Measurements from ENCODE around the gene PRAMEF4. TPM values are rescaled to one million over a fixed set of nuclear protein-coding genes. Genes with fewer than 3 reads are reported as not detected.
"Not testable (repeated sequence)": the region's sequence is repeated elsewhere in the genome, so short reads cannot be mapped to it uniquely, and the experiment has no call there.

The PRAMEF4 gene
- total and polyA plus RNA-seq, 7 donors: not detected

GRCh38 chr1:12851779-12852178, 34.2 kb downstream of the PRAMEF4 start:
- DNase-seq (no peak), ATAC-seq (no peak)
- WGBS, 3 donors: 58 to 64% (median 62%) methylated on average over 4 of the region's 4 CpGs
- Histone ChIP-seq H3K36me3 (ENCODE audit: insufficient read depth in 1 of 2, low read depth in 1 of 2) (no peaks in the 10 kb centered on the region), H3K27ac (no peak overlapping the region), H3K4me3 (no peak overlapping the region), H3K4me1 (no peaks in the 10 kb centered on the region), H3K27me3 (ENCODE audit: insufficient read depth in 3 of 3, low read length in 2 of 3) (no peaks in the 10 kb centered on the region), H3K9me3 (no peaks in the 10 kb centered on the region)
- TF ChIP-seq, protein P1, sequence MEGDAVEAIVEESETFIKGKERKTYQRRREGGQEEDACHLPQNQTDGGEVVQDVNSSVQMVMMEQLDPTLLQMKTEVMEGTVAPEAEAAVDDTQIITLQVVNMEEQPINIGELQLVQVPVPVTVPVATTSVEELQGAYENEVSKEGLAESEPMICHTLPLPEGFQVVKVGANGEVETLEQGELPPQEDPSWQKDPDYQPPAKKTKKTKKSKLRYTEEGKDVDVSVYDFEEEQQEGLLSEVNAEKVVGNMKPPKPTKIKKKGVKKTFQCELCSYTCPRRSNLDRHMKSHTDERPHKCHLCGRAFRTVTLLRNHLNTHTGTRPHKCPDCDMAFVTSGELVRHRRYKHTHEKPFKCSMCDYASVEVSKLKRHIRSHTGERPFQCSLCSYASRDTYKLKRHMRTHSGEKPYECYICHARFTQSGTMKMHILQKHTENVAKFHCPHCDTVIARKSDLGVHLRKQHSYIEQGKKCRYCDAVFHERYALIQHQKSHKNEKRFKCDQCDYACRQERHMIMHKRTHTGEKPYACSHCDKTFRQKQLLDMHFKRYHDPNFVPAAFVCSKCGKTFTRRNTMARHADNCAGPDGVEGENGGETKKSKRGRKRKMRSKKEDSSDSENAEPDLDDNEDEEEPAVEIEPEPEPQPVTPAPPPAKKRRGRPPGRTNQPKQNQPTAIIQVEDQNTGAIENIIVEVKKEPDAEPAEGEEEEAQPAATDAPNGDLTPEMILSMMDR (IDR thresholded peaks at IDR 0.05): no peak
- intact Hi-C loops (cut with DNase I): no loop called here

GRCh38 chr1:12848620-12849019, 37.4 kb downstream of the PRAMEF4 start, which contains the start of gene HNRNPCL1:
HNRNPCL1 (minus strand) TSS chr1:12848720; CDS start chr1:12848289, 431 bp downstream.
- ATAC-seq; H3K4me3 ChIP-seq; H3K4me1 ChIP-seq; H3K27me3 ChIP-seq (ENCODE audit: insufficient read depth in 3 of 3, low read length in 2 of 3); H3K27ac ChIP-seq; DNase-seq; H3K9me3 ChIP-seq; H3K36me3 ChIP-seq (ENCODE audit: insufficient read depth in 1 of 2, low read depth in 1 of 2); intact Hi-C loops (cut with DNase I): not testable (repeated sequence)
- 83 to 88% (median 86%) methylated on average over 7 of the region's 7 CpGs for WGBS, 3 donors

DNA sequence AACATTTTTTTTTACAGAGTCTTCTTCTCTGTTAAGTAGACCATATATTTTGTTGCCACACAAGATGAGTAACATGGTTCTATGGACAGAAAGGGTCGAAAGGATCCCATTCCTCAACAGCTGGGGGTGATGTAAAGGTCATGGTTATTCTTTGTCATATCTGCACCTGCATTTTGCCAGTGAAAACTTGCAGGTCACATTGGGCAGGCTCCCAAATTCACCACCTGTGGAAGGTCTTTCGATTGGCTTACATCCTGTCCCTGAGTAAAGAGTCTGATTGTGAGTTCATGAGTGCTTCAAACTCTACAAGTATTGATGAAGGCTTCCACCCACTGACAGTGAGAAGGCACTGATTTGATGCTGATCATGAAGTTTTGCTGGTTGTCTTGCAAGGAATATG, 52.8 kb downstream of the PRAMEF4 start:
- 45 to 55% (median 49%) methylated on average over 2 of the region's 2 CpGs for WGBS, 3 donors
- H3K4me1 ChIP-seq; H3K4me3 ChIP-seq; DNase-seq; intact Hi-C loops (cut with DNase I); H3K36me3 ChIP-seq (ENCODE audit: insufficient read depth in 1 of 2, low read depth in 1 of 2); ATAC-seq; H3K27me3 ChIP-seq (ENCODE audit: insufficient read depth in 3 of 3, low read length in 2 of 3); H3K9me3 ChIP-seq; H3K27ac ChIP-seq: not testable (repeated sequence)

- H3K4me3 ChIP-seq; DNase-seq; H3K27me3 ChIP-seq (ENCODE audit: insufficient read depth in 3 of 3, low read length in 2 of 3); H3K4me1 ChIP-seq; intact Hi-C loops (cut with DNase I); H3K27ac ChIP-seq; H3K9me3 ChIP-seq; ATAC-seq; H3K36me3 ChIP-seq (ENCODE audit: insufficient read depth in 1 of 2, low read depth in 1 of 2): not testable (repeated sequence)
- WGBS, 3 donors: 49 to 59% (median 55%) methylated on average over 3 of the region's 3 CpGs
These were observed 54.7 kb downstream of the PRAMEF4 start, which contains the start of gene PRAMEF11 for GRCh38 chr1:12831310-12831709. PRAMEF11 (minus strand) TSS chr1:12831410; CDS start chr1:12828789, 2,621 bp downstream.

Other genes with a start within 250 kb of the PRAMEF4 start
- gene AADACL4, start 242.1 kb downstream of the PRAMEF4 start, total RNA-seq: not detected
- not detected for gene AADACL4, start 242.1 kb downstream of the PRAMEF4 start, polyA plus RNA-seq
- gene AADACL3, start 170.1 kb downstream of the PRAMEF4 start, total RNA-seq: not detected
- not detected for gene AADACL3, start 170.1 kb downstream of the PRAMEF4 start, polyA plus RNA-seq
- gene CFAP107, start 140.0 kb downstream of the PRAMEF4 start, total RNA-seq: not detected
- gene CFAP107, start 140.0 kb downstream of the PRAMEF4 start, polyA plus RNA-seq: under 1 TPM in 1 of 3 donors, not detected in 2; 0.04 TPM
- gene PRAMEF12, start 112.5 kb downstream of the PRAMEF4 start, total RNA-seq: not detected
- gene PRAMEF12, start 112.5 kb downstream of the PRAMEF4 start, polyA plus RNA-seq: not detected
- gene PRAMEF1, start 94.8 kb downstream of the PRAMEF4 start, total RNA-seq: not detected
- not detected for gene PRAMEF1, start 94.8 kb downstream of the PRAMEF4 start, polyA plus RNA-seq
- gene PRAMEF11, start 54.8 kb downstream of the PRAMEF4 start, total RNA-seq: not detected
- not detected for gene PRAMEF11, start 54.8 kb downstream of the PRAMEF4 start, polyA plus RNA-seq
- not detected for gene HNRNPCL1, start 37.5 kb downstream of the PRAMEF4 start, total RNA-seq
- gene HNRNPCL1, start 37.5 kb downstream of the PRAMEF4 start, polyA plus RNA-seq: not detected
- gene PRAMEF2, start 29.1 kb downstream of the PRAMEF4 start, total RNA-seq: not detected
- gene PRAMEF2, start 29.1 kb downstream of the PRAMEF4 start, polyA plus RNA-seq: not detected
- not detected for gene PRAMEF10, start 12.1 kb upstream of the PRAMEF4 start, total RNA-seq
- gene PRAMEF10, start 12.1 kb upstream of the PRAMEF4 start, polyA plus RNA-seq: not detected
- not detected for gene PRAMEF7, start 30.4 kb upstream of the PRAMEF4 start, total RNA-seq
- not detected for gene PRAMEF7, start 30.4 kb upstream of the PRAMEF4 start, polyA plus RNA-seq
- gene PRAMEF6, start 61.4 kb upstream of the PRAMEF4 start, total RNA-seq: not detected
- gene PRAMEF6, start 61.4 kb upstream of the PRAMEF4 start, polyA plus RNA-seq: not detected
- not detected for gene PRAMEF27, start 170.4 kb upstream of the PRAMEF4 start, total RNA-seq
- not detected for gene PRAMEF27, start 170.4 kb upstream of the PRAMEF4 start, polyA plus RNA-seq
- not detected for gene HNRNPCL3, start 174.6 kb upstream of the PRAMEF4 start, total RNA-seq
- not detected for gene HNRNPCL3, start 174.6 kb upstream of the PRAMEF4 start, polyA plus RNA-seq
- not detected for gene PRAMEF25, start 184.6 kb upstream of the PRAMEF4 start, total RNA-seq
- not detected for gene PRAMEF25, start 184.6 kb upstream of the PRAMEF4 start, polyA plus RNA-seq
- not detected for gene HNRNPCL2, start 230.7 kb upstream of the PRAMEF4 start, total RNA-seq
- gene HNRNPCL2, start 230.7 kb upstream of the PRAMEF4 start, polyA plus RNA-seq: not detected

Measured in psoas muscle (tissue), 8 donors.